SK-N-SH (cell line): ENCODE data around the gene CHMP2B. TPM values are rescaled to one million over a fixed set of nuclear protein-coding genes. Genes with fewer than 3 reads are reported as not detected.

Experiments
- CTCF ChIA-PET: fragments of 300-600, 350-600 bp; formaldehyde crosslinking; extraction: SDS; loops from one replicate; lab custom pipeline; 2021; lab: Yijun Ruan, JAX
- POLR2A ChIA-PET: fragments of 350-600 bp; sonication (Branson Sonifier 250); formaldehyde crosslinking; extraction: SDS; loops from one replicate; lab custom pipeline; 2020; ENCODE audit warnings: antibody characterized with exemption, inconsistent platforms; lab: Yijun Ruan, JAX
- DNase-seq: peaks from one replicate; pipeline ENCODE4 v3.0.0; 2012
- H2AFZ ChIP-seq: fragments of 200-600 bp; sonication (generic); 2 replicates; pipeline ENCODE4 v1.8.1; 2016; ENCODE audit warnings: antibody characterized with exemption, mild to moderate bottlenecking, low read depth
- H3F3A ChIP-seq: fragments of 200-600 bp; sonication (generic); replicated peaks from 2 replicates; pipeline ENCODE3; 2016; ENCODE audit warnings: antibody characterized with exemption, mild to moderate bottlenecking; ENCODE audit not compliant: insufficient read depth
- H3K27ac ChIP-seq, 2 experiments: fragments of 200-500 bp in 1 of 2; fragments of 200-600 bp in 1 of 2; sonication (Bioruptor generic) in 1 of 2; sonication (generic), shearing (Covaris generic) in 1 of 2; 2 replicates each; pipeline versions ENCODE4 v1.5.1 to v1.6.1; 2014 to 2016; ENCODE audit warnings: low read depth in 2 of 2, inconsistent platforms in 1 of 2, low read length in 1 of 2, mild to moderate bottlenecking in 1 of 2, mixed read lengths in 1 of 2
- H3K27me3 ChIP-seq: fragments of 200-600 bp; sonication (generic), shearing (Covaris generic); 2 replicates; pipeline ENCODE4 v1.6.1; 2016; ENCODE audit warnings: mixed run types; ENCODE audit not compliant: insufficient read depth
- H3K36me3 ChIP-seq, 2 experiments: fragments of 200-500 bp in 1 of 2; fragments of 200-600 bp in 1 of 2; sonication (Bioruptor generic) in 1 of 2; sonication (generic) in 1 of 2; replicated peaks in 1 of 2; 2 replicates each; pipeline versions ENCODE3 to v1.5.1; 2014 to 2016; ENCODE audit warnings: low read length in 1 of 2, mild to moderate bottlenecking in 1 of 2; ENCODE audit not compliant: insufficient read depth in 2 of 2, control insufficient read depth in 1 of 2
- H3K4me1 ChIP-seq, 2 experiments: fragments of 200-500 bp in 1 of 2; fragments of 200-600 bp in 1 of 2; sonication (Bioruptor generic) in 1 of 2; sonication (generic), shearing (Covaris generic) in 1 of 2; 2 replicates each; pipeline versions ENCODE4 v1.5.1 to v1.6.1; 2014 to 2016; ENCODE audit warnings: low read depth in 1 of 2, low read length in 1 of 2, mixed run types in 1 of 2; ENCODE audit not compliant: insufficient read depth in 2 of 2, control insufficient read depth in 1 of 2
- H3K4me2 ChIP-seq: fragments of 200-600 bp; sonication (generic), shearing (Covaris generic); 2 replicates; pipeline ENCODE4 v1.6.1; 2017; ENCODE audit warnings: mixed run types
- H3K4me3 ChIP-seq, 2 experiments: fragments of 200-500 bp in 1 of 2; fragments of 200-600 bp in 1 of 2; sonication (Bioruptor generic) in 1 of 2; sonication (generic), shearing (Covaris generic) in 1 of 2; 2 replicates each; pipeline versions ENCODE4 v1.5.1 to v1.8.1; 2014 to 2016; ENCODE audit warnings: low read depth in 2 of 2, inconsistent platforms in 1 of 2, low read length in 1 of 2, mild to moderate bottlenecking in 1 of 2, mixed read lengths in 1 of 2, moderate library complexity in 1 of 2
- H3K79me2 ChIP-seq: fragments of 200-600 bp; sonication (generic); 2 replicates; pipeline ENCODE4 v1.8.1; 2017; ENCODE audit warnings: mild to moderate bottlenecking; ENCODE audit not compliant: insufficient read depth
- H3K9ac ChIP-seq: fragments of 200-600 bp; sonication (generic); 2 replicates; pipeline ENCODE4 v1.6.1; 2017; ENCODE audit warnings: mixed run types
- H3K9me2 ChIP-seq: fragments of 200-600 bp; sonication (generic); 2 replicates; pipeline ENCODE4 v1.6.1; 2017; ENCODE audit warnings: mixed run types
- H3K9me3 ChIP-seq: fragments of 200-600 bp; sonication (generic); 2 replicates; pipeline ENCODE4 v1.6.1; 2017; ENCODE audit warnings: mixed run types, mild to moderate bottlenecking, moderate library complexity
- H4K20me1 ChIP-seq: fragments of 200-600 bp; sonication (generic); 2 replicates; pipeline ENCODE4 v1.6.1; 2017; ENCODE audit warnings: mild to moderate bottlenecking, mixed run types; ENCODE audit not compliant: insufficient read depth
- EZH2phosphoT487 ChIP-seq: fragments of 200-600 bp; sonication (generic); IDR thresholded peaks from 2 replicates; pipeline ENCODE4 v1.6.1; 2017; ENCODE audit warnings: low read depth, mixed run types, mild to moderate bottlenecking, antibody characterized with exemption, moderate library complexity, borderline replicate concordance
- NFIC ChIP-seq: IDR thresholded peaks from 2 replicates; pipeline ENCODE4 v1.4.0; 2012; ENCODE audit warnings: borderline replicate concordance
- TCF12 ChIP-seq: IDR thresholded peaks from 2 replicates; pipeline ENCODE4 v1.4.0; 2012
- WGBS: methylation state at CpG from one replicate; pipeline ENCODE4 v1.1.6; 2017; ENCODE audit warnings: low lambda C conversion rate; 5-methylcytosine and 5-hydroxymethylcytosine counted together
- polyA plus RNA-seq, 3 experiments: library from polyadenylated mRNA; depleted of rRNA; stranded (reverse); fragments of >200 nt; gene quantifications; 2 replicates each; pipeline ENCODE4 v1.2.3, GENCODE V29; 2012
- TF ChIP-seq, protein P1 (sequence below): IDR thresholded peaks from 2 replicates; pipeline ENCODE4 v1.4.0; 2012; ENCODE audit warnings: low read depth, borderline replicate concordance
- TF ChIP-seq, protein P2 (sequence below): fragments of 150-350 bp; IDR thresholded peaks from 2 replicates; pipeline ENCODE4 v1.6.1; 2016; ENCODE audit warnings: mild to moderate bottlenecking, low read depth, low read length
- TF ChIP-seq, protein P3 (sequence below): IDR thresholded peaks from 2 replicates; pipeline ENCODE4 v1.4.0; 2012; ENCODE audit warnings: low read depth, borderline replicate concordance

Gene CHMP2B
- polyA plus RNA-seq, 1 of the 3 experiments (the other 2 are of a cell fraction) = 8.5 TPM

DNA sequence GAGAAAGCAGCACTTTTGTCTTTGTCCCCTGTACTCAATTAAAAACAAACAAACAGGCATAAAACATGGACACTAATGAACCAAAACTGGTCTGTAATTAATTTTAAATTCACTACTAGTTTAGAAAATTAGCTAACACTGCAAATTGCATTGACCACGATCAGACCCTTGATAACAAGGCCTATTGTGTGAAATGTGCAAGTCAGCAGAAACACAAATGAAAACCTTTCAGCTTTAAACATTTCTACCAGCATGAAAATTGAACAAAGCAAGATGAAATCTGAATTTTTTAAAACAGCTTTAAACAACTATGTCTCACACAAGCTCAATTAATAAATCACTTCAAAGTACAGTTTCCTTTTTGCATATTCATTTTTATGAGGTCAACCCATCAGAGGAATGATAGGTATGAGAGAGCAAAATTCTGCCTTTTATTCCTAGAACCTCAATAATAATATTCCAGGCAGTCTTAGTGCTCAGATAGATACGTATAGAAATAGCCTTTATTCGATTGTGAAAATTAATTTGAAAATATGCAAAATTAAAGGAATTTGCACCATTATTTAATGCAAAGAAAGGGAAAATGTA, 27.0 kb upstream of the CHMP2B start:
- no peak overlapping the region for H2AFZ ChIP-seq

DNA sequence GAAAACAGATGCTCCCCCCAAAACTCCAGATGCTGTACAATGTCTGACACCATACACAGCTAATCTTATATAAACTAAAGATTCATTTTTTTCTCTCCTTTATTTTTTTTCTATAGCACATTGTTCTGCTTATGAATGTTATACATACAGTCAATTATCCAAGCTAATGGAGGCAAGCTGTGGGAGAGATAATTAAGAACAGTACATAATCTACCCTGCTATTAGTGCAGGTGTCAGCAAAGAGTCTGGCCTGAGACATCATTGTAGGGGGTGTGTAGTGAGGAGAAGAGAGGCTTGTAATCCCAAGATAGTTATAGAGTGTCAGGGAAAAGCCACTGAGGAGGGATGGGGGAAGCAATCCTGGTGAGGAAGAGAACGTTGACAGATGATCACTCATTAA, 25.4 kb upstream of the CHMP2B start:
- H3K4me2 ChIP-seq = no peak overlapping the region
- no peaks in the 10 kb centered on the region for H3K9me2 ChIP-seq
- H3K79me2 ChIP-seq = no peaks in the 10 kb centered on the region
- no peak overlapping the region for H2AFZ ChIP-seq
- H3K9me3 ChIP-seq = no peaks in the 10 kb centered on the region
- no peaks in the 10 kb centered on the region; the same call in 1 of the 2 replicates for H3K27me3 ChIP-seq
- no peak for TF ChIP-seq TCF12
- TF ChIP-seq, protein P1, sequence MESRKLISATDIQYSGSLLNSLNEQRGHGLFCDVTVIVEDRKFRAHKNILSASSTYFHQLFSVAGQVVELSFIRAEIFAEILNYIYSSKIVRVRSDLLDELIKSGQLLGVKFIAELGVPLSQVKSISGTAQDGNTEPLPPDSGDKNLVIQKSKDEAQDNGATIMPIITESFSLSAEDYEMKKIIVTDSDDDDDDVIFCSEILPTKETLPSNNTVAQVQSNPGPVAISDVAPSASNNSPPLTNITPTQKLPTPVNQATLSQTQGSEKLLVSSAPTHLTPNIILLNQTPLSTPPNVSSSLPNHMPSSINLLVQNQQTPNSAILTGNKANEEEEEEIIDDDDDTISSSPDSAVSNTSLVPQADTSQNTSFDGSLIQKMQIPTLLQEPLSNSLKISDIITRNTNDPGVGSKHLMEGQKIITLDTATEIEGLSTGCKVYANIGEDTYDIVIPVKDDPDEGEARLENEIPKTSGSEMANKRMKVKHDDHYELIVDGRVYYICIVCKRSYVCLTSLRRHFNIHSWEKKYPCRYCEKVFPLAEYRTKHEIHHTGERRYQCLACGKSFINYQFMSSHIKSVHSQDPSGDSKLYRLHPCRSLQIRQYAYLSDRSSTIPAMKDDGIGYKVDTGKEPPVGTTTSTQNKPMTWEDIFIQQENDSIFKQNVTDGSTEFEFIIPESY = no peak
- TF ChIP-seq, protein P2, sequence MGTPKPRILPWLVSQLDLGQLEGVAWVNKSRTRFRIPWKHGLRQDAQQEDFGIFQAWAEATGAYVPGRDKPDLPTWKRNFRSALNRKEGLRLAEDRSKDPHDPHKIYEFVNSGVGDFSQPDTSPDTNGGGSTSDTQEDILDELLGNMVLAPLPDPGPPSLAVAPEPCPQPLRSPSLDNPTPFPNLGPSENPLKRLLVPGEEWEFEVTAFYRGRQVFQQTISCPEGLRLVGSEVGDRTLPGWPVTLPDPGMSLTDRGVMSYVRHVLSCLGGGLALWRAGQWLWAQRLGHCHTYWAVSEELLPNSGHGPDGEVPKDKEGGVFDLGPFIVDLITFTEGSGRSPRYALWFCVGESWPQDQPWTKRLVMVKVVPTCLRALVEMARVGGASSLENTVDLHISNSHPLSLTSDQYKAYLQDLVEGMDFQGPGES = no peak
- TF ChIP-seq, protein P3, sequence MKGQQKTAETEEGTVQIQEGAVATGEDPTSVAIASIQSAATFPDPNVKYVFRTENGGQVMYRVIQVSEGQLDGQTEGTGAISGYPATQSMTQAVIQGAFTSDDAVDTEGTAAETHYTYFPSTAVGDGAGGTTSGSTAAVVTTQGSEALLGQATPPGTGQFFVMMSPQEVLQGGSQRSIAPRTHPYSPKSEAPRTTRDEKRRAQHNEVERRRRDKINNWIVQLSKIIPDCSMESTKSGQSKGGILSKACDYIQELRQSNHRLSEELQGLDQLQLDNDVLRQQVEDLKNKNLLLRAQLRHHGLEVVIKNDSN = no peak
- ChIA-PET POLR2A (no interaction called here), CTCF (interaction anchor here (1.2 to 1.5 kb wide), 2 partner anchors 13 to 34 kb away, joined by 3 to 4 read pairs; no protein-coding TSS in a partner anchor)
- no peak overlapping the region for H3K4me3 ChIP-seq
- WGBS = 15% methylated on average over 1 of the region's 1 CpG
- DNase-seq = no peak
- no peak overlapping the region for H3K27ac ChIP-seq
- no peak overlapping the region for H3K9ac ChIP-seq
- H4K20me1 ChIP-seq = no peaks in the 10 kb centered on the region
- H3F3A ChIP-seq = no peaks in the 10 kb centered on the region
- no peaks in the 10 kb centered on the region for H3K36me3 ChIP-seq
- H3K4me1 ChIP-seq = no peaks in the 10 kb centered on the region; a peak in 1 of 4 replicates

More for the DNA sequence above, 27.0 kb upstream of the CHMP2B start:
- no peaks in the 10 kb centered on the region for H3K36me3 ChIP-seq
- no peaks in the 10 kb centered on the region; a peak in 1 of 4 replicates for H3K4me1 ChIP-seq
- WGBS = 9% methylated on average over 3 of the region's 3 CpGs
- no peaks in the 10 kb centered on the region for H3K79me2 ChIP-seq
- no peak overlapping the region for H3K4me3 ChIP-seq
- no peaks in the 10 kb centered on the region for H4K20me1 ChIP-seq
- no peak for DNase-seq
- H3K27me3 ChIP-seq = no peaks in the 10 kb centered on the region; the same call in 1 of the 2 replicates
- TF ChIP-seq NFIC (no peak), EZH2phosphoT487 (no peak)
- TF ChIP-seq, all 33 proteins: peak for 0
- POLR2A ChIA-PET = no interaction called here
- CTCF ChIA-PET = interaction anchor here (0.7 kb wide), 1 partner anchor 32 kb away, joined by 3 read pairs; no protein-coding TSS in a partner anchor
- Histone ChIP-seq H3K9me2 (no peaks in the 10 kb centered on the region), H3K4me2 (no peak overlapping the region), H3F3A (no peaks in the 10 kb centered on the region), H3K27ac (no peak overlapping the region), H3K9me3 (no peaks in the 10 kb centered on the region), H3K9ac (no peak overlapping the region)
